ENCODE measurements around the gene CNOT3.

Gene CNOT3

GRCh38 chr19:54186351-54186750 is 48.8 kb downstream of the CNOT3 start:
- no peak for ATAC-seq
- TF ChIP-seq GLIS3 (CRISPR knock-in tag; IDR thresholded peaks at IDR 0.05) (no peak), ZNF70 (CRISPR knock-in tag; IDR thresholded peaks at IDR 0.05) (no peak), ESRRG (CRISPR knock-in tag; IDR thresholded peaks at IDR 0.05) (no peak), ZC3H10 (CRISPR knock-in tag; IDR thresholded peaks at IDR 0.05) (no peak), CREB5 (CRISPR knock-in tag; IDR thresholded peaks at IDR 0.05; ENCODE audit: low read depth) (no peak), RARB (CRISPR knock-in tag; IDR thresholded peaks at IDR 0.05) (no peak), ZNF565 (CRISPR knock-in tag; conservative IDR thresholded peaks at IDR 0.05; ENCODE audit: low read depth) (no peak), SNAI2 (CRISPR knock-in tag; IDR thresholded peaks at IDR 0.05) (no peak), ZFP3 (CRISPR knock-in tag; IDR thresholded peaks at IDR 0.05) (no peak), OSR1 (CRISPR knock-in tag; IDR thresholded peaks at IDR 0.05) (no peak), ZFP30 (CRISPR knock-in tag; IDR thresholded peaks at IDR 0.05) (no peak), ZNF8 (CRISPR knock-in tag; IDR thresholded peaks at IDR 0.05) (no peak)

GRCh38 chr19:54186934-54187381 is 49.4 kb downstream of the CNOT3 start:
- no peak for ATAC-seq
- TF ChIP-seq CSDC2 (CRISPR knock-in tag; IDR thresholded peaks at IDR 0.05) (no peak), ZNF565 (CRISPR knock-in tag; conservative IDR thresholded peaks at IDR 0.05; ENCODE audit: low read depth) (no peak), ZNF8 (CRISPR knock-in tag; IDR thresholded peaks at IDR 0.05) (no peak), RARB (CRISPR knock-in tag; IDR thresholded peaks at IDR 0.05) (no peak), CSRNP3 (CRISPR knock-in tag; IDR thresholded peaks at IDR 0.05) (no peak), BACH2 (CRISPR knock-in tag; IDR thresholded peaks at IDR 0.05; ENCODE audit: borderline replicate concordance) (no peak), TCF4 (CRISPR knock-in tag; IDR thresholded peaks at IDR 0.05; ENCODE audit: borderline replicate concordance) (no peak), ZNF70 (CRISPR knock-in tag; IDR thresholded peaks at IDR 0.05) (no peak)

- peak; percentile 99; the same call in 1 of the 2 replicates for TF ChIP-seq PATZ1 (CRISPR knock-in tag; IDR thresholded peaks at IDR 0.05; ENCODE audit: borderline replicate concordance)
- TF ChIP-seq BACH2 (CRISPR knock-in tag; IDR thresholded peaks at IDR 0.05; ENCODE audit: borderline replicate concordance): no peak
- TF ChIP-seq ZNF565 (CRISPR knock-in tag; conservative IDR thresholded peaks at IDR 0.05; ENCODE audit: low read depth): no peak
- no peak for ATAC-seq
Measured at GRCh38 chr19:54188215-54188871, 50.8 kb downstream of the CNOT3 start.

GRCh38 chr19:54189145-54189734 is 51.7 kb downstream of the CNOT3 start, which contains the start of gene MBOAT7:
MBOAT7 (minus strand) TSS chr19:54189580; CDS start chr19:54188508, 1,072 bp downstream.
- peak; percentile 24 for ATAC-seq
- TF ChIP-seq POU6F1 (CRISPR knock-in tag; IDR thresholded peaks at IDR 0.05; ENCODE audit: borderline replicate concordance, low read depth): no peak
- no peak for TF ChIP-seq ARNTL (CRISPR knock-in tag; IDR thresholded peaks at IDR 0.05; ENCODE audit: borderline replicate concordance, low read depth)
- TF ChIP-seq TSHZ2 (CRISPR knock-in tag; IDR thresholded peaks at IDR 0.05): 0 out of 2 replicates have a peak, but pooled peaks have one; percentile 25
- no peak for TF ChIP-seq BACH2 (CRISPR knock-in tag; IDR thresholded peaks at IDR 0.05; ENCODE audit: borderline replicate concordance)
- no peak for TF ChIP-seq ZNF8 (CRISPR knock-in tag; IDR thresholded peaks at IDR 0.05)

Data from SK-N-SH treated with all-trans-retinoic acid at 6 μM for 48 hours (cell line).